HTR-8/SVneo (cell line): ENCODE measurements around the gene TRIM4.
"Not testable (repeated sequence)": the region's sequence is repeated elsewhere in the genome, so short reads cannot be mapped to it uniquely, and the experiment has no call there.

Source experiments
- DNase-seq: peaks from one replicate; pipeline ENCODE4 v3.0.0; 2011; ENCODE audit warnings: low spot score, mixed read lengths; ENCODE audit not compliant: insufficient read length
- FAIRE-seq: peaks from 2 replicates; lab custom pipeline; 2011; peaks lifted over from hg19 to GRCh38; lab: Jason Lieb, UNC

Gene TRIM4

DNA sequence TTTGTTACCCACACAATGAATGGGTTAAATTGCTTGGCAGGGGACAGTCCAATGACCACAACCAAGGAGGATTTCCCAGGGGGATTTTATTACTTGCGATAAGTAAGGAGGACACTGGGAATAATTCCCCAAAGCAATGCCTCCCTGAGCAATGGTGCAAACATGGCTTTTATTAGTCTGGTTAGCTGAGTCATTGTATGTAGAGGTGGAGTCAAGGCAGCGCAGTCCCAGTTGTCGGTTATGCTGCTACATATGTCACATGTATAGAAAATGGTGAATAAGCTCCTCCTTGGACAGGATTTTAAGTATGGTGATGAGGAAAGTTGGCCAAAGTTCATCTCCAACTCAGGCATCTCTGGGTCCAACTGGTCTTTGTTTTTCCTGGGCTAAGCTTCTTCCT is 3.9 kb upstream of the TRIM4 start:
- FAIRE-seq (no peak), DNase-seq (no peak)

GRCh38 chr7:99920149-99920548 is 819 bp upstream of the TRIM4 start:
- DNase-seq, result no peak
- FAIRE-seq, result no peak

DNA sequence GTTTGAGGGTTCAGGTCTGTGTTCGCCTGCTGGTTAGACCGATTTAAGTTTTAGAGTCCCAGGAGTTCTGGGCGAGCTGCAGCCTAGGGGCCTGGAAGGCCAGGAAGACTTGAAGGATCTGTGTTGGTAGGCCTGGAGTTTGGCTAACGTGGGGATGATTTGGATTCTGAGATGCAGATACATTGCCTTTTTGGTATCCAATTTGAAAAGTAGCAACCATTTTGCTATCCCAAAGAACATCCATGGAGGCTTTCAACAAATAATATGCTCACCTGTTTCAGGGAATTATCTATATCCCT is 433 bp upstream of the TRIM4 start:
- DNase-seq (no peak), FAIRE-seq (no peak)

GRCh38 chr7:99910976-99911375 is 8.4 kb downstream of the TRIM4 start:
- FAIRE-seq (no peak), DNase-seq (no peak)

DNA sequence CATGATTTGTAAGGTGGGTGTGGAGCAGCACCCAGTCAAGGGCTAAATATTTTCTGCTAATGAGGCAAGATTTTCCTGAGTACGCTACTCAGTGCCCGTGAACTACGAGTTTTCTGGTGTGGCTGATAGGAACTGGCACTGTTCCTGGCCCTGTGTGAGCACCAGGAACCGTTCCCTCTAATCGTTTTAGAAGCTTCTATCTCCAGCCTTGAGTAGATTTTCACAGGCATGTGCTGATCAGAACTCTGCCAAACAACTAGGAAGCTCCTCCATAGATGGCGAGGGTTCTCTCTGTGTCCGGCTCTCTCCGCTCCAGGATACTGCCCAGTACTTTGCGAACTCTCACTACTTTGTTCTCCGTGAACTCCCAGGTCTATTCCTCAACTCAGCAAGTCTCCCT is 17.7 kb downstream of the TRIM4 start:
- DNase-seq (no peak), FAIRE-seq (no peak)

DNA sequence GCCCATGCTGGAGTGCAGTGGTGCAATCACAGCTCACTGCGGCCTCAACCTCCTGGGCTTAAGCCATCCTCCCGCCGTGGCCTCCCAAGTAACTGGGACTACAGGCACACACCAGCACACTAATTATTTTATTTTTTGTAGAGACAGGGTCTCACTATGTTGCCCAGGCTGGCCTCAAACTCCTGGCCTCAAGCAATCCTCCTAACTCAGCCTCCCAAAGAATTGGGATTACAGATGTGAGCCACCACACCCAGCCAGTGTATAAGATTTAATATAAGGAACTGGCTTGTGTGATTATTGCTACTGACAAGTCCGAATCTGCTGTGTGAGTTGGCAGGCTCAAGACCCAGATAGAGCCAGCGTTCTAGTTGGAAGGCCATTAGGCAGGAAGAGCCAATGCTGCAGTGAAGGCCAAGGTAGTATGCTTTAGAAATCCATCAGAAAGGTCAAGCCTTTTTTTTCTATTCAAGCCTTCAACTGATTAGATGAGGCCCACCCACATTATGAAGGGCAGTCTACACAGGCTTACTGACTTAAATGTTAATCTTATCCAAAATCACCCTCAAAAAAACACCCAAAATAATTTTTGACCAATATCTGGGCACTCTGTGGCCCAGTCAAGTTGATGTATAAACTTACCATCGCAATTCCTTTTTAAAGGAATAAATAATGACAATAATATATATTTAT is 19.4 kb downstream of the TRIM4 start:
- DNase-seq (no peak), FAIRE-seq (no peak)

GRCh38 chr7:99898836-99899235 is 20.5 kb downstream of the TRIM4 start:
- FAIRE-seq, result no peak
- DNase-seq, result no peak

DNA sequence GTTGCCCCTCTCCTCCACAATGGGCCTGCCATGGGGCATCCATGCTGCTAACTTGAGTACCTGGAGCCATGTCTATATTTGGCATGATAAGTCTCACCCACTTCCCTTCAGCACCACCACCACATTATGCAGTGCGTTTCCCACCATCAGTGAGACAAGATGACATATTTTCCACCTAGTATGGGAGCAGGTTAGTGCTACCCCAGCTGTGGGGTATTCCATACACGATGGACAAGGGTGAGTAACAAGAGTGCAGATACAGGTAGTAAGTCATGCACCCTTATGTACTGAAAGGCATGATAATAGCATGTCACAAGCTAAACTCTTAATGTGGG is 21.3 kb downstream of the TRIM4 start:
- DNase-seq, result no peak
- FAIRE-seq, result no peak

GRCh38 chr7:99897322-99898022 is 21.9 kb downstream of the TRIM4 start:
- no peak for FAIRE-seq
- DNase-seq, result no peak

GRCh38 chr7:99894738-99895137 is 24.6 kb downstream of the TRIM4 start:
- no peak for FAIRE-seq
- DNase-seq, result no peak

GRCh38 chr7:99893280-99893679 is 26.1 kb downstream of the TRIM4 start:
- no peak for FAIRE-seq
- no peak for DNase-seq

GRCh38 chr7:99890348-99890747 is 29.0 kb downstream of the TRIM4 start:
- not testable (repeated sequence) for DNase-seq, FAIRE-seq

DNA sequence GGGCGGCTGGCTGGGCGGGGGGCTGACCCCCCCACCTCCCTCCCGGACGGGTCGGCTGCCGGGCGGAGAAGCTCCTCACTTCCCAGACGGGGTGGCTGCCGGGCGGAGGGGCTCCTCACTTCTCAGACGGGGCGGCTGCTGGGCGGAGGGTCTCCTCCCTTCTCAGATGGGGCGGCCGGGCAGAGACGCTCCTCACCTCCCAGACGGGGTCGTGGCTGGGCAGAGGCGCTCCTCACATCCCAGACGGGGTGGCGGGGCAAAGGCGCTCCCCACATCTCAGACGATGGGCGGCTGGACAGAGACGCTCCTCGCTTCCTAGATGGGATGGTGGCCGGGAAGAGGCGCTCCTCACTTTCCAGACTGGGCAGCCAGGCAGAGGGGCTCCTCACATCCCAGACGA is 31.0 kb downstream of the TRIM4 start:
- DNase-seq, FAIRE-seq: not testable (repeated sequence)

DNA sequence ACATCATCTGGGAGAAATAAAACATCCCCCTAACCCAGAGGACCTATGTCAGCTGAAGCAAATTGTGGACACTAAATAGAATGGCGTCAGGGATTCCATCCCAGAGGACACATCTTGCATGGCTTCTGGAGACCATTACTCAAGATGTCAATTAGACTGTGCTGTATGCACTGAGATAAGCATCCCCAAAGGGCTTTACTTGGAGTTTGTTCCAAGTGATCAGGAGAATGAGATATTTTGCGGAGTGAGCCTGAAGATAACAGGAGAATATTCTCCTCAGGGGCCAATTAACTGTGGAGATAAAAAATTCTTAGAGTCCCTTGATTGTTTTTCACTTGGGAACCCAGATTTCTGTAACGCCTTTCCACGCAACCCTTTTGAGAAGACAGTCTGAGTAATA is 38.0 kb downstream of the TRIM4 start:
- FAIRE-seq, result no peak
- DNase-seq, result no peak

- FAIRE-seq (no peak), DNase-seq (no peak)
Measured at GRCh38 chr7:99876933-99877332, 42.4 kb downstream of the TRIM4 start, which contains the start of gene OR2AE1. TSS of gene OR2AE1 (minus strand) at chr7:99877033. CDS start at chr7:99877033, 0 bp downstream.

DNA sequence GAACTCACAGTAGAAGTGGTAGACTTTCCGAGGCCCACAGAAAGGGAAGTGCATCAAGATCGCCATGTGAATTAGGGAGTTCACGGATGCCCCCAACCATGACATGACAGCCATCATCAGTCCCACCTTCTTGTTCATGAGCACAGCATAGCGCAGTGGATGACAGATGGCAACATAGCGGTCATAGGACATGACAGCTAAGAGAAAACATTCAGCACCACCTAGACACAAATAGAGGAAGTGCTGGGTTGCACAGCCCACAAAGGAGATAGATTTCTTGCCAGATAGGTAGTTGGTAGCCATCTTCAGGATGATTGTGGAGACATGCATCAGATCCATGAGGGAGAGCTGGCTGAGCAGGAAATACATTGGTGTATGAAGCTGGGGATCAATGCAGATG is 42.8 kb downstream of the TRIM4 start:
- FAIRE-seq, result no peak

GRCh38 chr7:99868246-99868645 is 51.1 kb downstream of the TRIM4 start:
- DNase-seq (no peak), FAIRE-seq (no peak)

More for the DNA sequence above, 42.8 kb downstream of the TRIM4 start:
- DNase-seq, result no peak

DNA sequence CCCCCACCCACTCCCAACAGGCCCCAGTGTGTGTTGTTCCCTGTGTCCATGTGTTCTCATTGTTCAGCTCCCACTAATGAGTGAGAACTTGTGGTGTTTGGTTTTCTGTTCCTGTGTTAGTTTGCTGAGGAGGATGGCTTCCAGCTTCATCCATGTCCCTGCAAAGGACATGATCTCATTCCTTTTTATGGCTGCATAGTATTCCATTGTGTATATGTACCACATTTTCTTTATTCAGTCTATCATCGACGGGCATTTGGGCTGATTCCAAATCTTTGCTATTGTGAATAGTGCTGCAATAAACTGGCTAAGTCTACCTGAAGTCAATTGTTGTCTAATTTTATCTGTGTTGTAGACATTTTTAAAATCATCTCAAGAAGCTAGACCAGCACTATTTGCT is 51.9 kb downstream of the TRIM4 start:
- FAIRE-seq, DNase-seq: not testable (repeated sequence)

GRCh38 chr7:99863847-99864440 is 55.4 kb downstream of the TRIM4 start:
- FAIRE-seq (no peak), DNase-seq (no peak)

- FAIRE-seq (no peak), DNase-seq (peak; percentile 5)
Measured at GRCh38 chr7:99860281-99861127, 58.8 kb downstream of the TRIM4 start.

DNA sequence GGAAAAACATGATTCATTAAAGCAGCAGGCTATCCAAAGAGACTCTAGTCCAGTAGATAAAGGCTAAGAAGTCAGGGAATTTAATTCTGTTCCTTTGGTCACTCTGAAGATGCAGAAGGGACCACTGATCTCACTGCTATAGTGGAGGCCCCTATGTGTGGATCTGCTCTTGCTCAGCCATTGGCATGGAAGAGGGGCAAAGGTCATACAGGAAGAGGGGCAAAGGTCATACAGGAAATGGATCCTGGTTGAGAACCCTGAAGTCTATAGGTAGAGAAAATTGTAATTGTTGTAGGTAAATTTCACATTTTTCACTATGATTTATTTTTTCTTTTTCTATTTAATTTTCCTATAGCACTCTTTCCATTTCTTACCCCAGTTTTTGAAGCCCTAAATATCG is 64.1 kb downstream of the TRIM4 start:
- FAIRE-seq, result no peak

More for the DNA sequence above, 64.1 kb downstream of the TRIM4 start:
- DNase-seq, result no peak
